DMS53 treated with DMSO at 0.1 percent for 48 hours (cell line): ENCODE data around the gene APPL1.
A peak's percentile ranks its signal among the peaks of the same experiment; 100 is the strongest.

Experiments
- DNase-seq: peaks from one replicate; lab custom pipeline; 2025; ENCODE audit not compliant: unreplicated experiment; lab: John Stamatoyannopoulos, UW

The APPL1 gene, protein sequence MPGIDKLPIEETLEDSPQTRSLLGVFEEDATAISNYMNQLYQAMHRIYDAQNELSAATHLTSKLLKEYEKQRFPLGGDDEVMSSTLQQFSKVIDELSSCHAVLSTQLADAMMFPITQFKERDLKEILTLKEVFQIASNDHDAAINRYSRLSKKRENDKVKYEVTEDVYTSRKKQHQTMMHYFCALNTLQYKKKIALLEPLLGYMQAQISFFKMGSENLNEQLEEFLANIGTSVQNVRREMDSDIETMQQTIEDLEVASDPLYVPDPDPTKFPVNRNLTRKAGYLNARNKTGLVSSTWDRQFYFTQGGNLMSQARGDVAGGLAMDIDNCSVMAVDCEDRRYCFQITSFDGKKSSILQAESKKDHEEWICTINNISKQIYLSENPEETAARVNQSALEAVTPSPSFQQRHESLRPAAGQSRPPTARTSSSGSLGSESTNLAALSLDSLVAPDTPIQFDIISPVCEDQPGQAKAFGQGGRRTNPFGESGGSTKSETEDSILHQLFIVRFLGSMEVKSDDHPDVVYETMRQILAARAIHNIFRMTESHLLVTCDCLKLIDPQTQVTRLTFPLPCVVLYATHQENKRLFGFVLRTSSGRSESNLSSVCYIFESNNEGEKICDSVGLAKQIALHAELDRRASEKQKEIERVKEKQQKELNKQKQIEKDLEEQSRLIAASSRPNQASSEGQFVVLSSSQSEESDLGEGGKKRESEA

DNA sequence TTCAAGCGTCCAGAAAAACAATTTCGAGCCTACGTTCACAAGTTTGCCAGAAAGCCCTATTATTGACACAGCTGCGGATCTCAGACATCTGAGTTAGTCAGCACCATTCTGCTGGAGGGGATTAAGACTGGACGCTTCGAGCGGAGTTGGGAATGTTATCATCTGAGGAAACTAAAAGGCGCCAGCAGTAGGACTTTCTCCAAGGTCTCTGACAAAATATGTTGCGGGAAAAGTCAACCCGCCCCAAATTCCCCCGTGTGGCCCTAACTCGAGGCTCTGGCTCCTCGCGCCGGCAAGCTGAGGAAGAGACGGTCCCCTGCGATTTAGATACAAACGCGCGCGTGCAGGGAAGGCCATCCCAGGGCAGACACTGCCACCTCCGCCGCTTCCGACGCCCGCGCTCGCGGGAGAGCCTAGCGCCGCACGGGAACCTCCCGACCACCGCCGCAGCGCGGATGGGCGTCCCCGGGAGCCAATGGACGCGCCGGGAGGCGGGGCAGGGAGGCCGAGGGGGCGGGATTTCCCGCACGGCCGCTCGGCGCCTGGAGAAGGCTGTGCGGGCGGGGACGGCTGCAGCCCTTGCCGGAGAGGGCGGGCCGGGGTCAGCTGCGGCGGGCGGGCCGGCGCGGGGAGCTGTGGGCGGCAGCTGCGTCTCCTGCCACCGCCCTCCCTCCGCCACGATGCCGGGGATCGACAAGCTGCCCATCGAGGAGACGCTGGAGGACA is at the start of gene APPL1:
Gene APPL1 (plus strand): TSS at position 526 of the 726 bp plus-strand sequence. CDS start 155 bp downstream, at position 681.
- peak; percentile 29 for DNase-seq

DNA sequence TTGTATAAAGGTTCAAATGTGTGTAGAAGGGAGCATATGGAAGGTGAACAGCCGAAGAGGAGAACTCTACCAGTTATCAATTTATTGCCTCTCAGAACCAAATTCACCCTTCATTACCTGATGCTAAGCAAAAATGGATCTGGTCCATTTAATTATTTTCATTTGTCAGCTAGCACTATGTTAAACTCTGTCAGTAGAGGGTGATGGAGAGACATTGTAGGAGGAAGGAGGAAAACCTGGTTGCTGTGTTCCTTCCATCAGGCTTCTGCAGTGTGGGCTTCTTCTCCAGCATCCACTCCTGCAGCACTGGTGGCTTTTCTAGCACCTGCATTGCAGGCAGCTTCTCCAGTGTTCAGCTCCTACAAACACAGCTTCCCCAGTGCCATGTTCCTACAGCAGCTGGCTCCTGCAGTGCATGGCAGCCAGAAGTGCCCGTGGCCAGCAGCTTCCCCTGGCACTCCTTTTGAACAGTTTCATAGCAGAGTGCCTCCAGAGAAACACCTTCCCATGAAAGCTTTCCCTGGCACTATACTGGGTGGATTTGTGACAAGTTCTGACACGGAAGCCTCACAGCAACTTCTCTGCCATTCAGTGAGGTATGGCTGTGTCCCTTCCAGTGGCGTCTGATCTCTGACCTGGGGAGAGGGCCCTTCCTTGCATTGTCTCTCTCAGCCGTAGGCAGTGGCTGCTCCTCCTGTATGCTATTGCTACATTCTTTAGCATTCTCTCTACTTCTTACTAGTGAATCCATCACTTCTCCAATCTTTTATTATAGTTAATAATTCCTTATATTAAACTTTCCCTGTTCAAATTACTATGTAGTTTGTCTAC is 47.7 kb upstream of the APPL1 start:
- no peak for DNase-seq

DNA sequence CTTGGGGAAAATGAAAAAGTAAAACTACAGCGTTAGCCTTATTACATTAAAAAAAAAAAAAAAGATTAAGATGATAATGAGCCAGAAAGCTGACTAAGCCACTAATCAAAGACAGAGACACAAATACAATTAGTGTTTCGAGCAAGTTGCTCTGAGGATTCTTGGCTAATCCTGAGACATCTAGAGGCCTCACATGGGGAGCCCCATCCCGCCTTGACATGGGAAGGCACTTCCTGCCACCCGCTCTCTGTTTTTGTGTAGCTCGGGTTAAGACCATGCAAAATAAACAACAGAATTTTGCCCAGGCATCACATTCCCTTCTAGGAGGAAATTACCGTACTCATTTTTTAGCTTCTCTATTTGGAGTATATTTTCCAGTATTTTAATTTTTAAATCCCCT is 43.0 kb upstream of the APPL1 start:
- DNase-seq: no peak

DNA sequence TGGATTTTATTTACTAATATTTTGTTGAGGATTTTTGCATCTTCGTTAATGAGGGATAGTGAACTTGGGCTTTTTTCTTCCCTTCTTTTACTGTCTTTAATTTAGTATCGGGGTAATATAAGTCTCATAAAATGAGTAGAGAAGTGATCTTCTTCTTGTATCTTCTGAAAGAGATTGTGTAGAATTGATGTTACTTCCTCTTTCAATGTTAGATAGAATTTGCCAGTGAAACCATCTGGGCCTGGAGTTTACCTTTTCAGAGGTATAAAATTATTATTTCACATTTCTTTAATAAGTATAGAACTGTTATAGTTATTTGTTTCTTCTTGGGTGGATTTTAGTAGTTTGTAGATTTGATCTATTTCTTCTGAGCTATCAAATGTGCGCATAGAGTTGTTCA is 35.5 kb upstream of the APPL1 start:
- no peak for DNase-seq

DNA sequence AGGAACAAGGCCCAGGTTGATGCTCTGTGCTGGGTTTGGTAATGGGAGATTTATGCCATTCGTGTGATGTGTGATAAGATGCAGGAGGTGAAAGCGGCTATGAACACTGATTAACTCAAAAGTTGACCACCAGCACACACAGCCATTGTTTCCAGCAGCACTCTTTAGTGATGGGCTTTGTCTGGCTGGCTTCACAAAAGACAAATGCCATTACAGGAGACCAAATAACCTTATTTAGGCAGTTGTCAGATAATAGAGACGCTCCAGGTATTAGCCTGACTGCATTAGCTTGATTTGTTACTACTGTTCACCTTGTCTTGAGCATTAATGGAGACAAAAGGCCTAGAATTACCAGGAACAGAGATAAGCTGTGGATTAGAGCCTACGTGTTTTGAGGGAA is 32.9 kb upstream of the APPL1 start:
- DNase-seq: no peak

DNA sequence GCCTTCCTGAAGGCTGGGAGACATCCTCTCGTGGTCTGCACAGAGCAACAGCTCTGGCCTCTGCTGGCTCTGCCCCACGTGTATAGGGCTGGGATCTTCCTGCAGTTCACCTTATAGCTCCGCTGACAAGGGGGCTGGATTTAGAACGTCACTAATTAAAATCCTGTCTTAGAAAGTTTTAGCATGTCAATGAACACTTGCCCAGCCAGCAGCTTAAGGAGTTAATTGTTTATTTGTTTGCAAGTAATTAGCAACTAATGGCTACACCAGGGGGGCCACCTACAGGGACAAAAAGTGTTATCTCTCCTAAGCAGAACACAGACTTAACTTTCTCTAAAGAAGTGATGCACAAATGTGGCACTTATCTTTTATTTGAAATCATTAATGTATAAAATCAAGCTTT is 27.6 kb upstream of the APPL1 start, which contains the start of gene HESX1:
Gene HESX1 (minus strand): TSS at position 84 of the 403 bp plus-strand sequence. CDS start 60 bp downstream, at position 24.
- DNase-seq: no peak

DNA sequence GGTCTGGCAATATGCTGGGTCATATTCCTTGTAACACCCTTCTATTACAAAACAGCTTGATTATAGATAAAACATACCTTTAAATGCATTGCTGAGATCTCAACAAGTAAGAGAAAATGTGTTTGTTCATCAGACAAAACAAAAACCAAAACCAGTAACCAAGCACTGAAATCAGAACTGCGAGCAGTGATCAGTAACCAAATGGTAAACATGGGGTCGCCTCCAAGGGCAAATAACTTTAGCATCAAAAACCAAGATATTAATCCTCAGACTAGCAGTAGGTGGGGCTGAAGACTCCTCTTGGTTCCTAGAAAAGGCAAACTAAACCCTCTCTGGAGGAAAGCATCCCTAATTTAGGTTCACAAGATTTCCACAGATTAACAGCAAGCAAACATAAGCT is 21.1 kb upstream of the APPL1 start:
- DNase-seq: no peak

DNA sequence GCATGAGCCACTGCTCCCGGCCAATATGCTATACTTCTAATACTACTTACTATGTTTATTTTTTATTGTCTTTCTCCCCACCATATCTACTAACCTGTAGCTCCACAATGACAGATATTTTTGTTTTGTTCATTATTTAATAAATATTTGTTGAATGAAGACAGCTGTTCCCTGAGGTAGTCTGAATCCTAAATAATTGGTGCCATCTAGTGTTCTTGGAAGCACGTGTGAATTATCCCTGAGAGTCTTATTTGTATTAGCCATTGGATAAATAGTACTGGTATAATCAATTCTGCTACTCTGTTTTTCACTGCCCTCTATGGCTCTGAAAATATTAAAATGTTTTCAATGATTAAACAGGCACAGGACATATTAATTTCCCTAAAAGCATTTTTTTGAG is 5.6 kb upstream of the APPL1 start:
- no peak for DNase-seq

DNA sequence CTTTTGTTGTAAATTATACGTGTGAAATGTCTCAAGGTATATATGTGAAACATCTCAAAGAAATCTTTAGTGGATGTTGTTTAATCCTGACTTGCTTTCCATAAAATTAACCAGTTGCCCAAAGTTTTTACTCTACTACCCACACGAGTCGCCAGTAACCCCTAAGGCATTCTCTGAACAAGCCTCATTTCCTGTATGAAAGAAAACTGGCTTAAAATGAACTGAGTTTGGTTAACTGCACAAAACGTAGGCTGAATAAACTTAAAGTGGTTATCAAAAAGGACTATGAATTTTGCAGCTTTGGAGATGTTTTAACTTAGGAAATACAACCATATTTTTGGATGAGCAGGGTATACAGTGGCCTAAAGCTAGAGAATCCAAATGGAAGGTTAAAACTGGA is 2.7 kb upstream of the APPL1 start:
- no peak for DNase-seq

DNA sequence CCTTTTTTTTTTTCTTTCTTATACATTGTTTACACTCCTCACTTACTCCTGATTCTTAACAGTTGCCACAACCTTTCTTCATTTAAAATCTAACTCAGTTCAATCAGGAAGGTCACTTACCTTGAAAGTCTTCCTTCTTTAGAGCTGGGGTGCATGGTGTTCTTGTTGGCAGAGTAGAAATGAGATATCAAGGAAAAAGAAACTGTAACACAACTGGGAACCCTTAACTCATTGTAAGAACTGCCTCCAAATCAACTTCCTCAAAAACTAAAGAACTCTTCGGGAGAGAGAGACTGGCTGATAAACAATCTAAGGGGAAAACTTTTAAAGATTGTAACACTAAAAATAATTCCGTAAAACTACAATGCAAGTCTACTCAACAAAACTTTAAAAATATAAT is 1.4 kb upstream of the APPL1 start:
- DNase-seq: no peak

DNA sequence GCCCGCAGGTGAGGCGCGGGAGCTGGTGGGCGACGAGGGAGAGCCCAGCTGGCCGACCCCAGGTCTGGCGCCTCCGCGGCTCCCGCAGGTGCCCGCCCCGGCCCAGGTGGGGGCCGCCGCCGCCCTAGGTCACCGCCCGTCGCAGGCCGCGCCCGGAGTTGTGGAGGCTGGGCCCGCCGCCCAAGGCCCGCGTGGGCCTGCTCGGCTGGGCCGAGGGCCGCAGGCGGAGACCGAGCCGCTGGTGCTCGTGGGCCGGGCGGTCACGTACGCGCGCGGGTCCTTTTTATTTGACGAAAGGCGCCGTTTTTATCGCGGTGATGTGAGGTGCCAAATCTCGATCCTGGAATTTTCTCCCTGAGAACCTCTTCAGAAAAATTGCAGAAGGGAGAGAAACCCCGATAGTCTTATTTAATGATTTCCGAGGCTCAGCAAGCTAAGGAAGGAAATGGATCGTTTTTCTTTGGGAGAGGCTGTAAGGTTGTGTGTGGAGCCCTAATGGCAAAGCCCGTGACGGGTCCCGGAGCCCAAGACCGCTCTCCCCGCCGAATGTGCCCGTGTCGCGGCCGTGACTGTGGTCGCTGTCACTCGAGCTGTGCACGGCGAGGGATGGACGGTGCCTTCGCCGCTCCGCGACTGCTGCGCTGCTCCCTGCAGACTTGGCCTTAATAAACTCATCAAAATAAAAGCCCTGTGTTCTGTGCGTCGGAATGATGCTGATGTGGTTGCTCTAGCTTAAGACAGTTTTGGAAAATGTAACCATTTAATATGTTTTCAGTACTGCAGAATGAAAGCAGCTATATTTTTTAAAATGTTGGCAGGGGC is 612 bp downstream of the APPL1 start:
- DNase-seq: no peak

DNA sequence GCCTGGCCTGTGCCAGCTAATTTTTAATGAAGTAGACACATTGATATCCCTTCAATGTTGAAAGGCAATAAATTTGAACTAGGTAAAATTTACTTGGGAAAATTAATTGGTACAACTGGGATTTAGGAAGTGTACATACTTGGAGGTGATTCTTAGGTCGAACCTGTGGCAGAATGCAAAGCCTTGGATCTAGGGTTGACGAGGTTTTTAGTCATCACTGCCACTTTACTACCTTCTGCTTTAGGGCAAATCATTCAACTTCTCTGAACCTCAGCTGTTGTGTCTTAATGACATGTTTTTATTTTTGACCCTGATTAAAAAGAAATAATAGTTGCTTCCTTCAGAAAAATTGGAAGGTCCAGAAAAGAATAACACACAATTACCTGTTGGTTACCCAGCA is 2.5 kb downstream of the APPL1 start:
- no peak for DNase-seq

DNA sequence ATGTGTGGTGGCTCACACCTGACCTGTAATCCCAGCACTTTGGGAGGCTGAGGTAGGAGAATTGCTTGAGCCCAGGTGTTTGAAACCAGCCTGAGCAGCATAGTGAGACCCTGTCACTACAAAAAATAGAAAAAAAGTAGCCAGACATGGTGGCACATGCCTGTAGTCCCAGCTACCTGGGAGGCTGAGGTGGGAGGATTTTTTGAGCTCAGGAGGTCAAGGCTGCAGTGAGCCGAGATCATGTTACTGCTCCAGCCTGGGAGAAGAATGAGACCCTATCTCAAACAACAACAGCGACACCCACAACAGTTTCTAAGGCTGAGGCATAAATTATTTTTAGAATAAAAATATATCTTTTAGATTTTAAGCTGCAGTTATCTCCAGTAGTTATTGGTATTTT is 6.3 kb downstream of the APPL1 start:
- DNase-seq: no peak

DNA sequence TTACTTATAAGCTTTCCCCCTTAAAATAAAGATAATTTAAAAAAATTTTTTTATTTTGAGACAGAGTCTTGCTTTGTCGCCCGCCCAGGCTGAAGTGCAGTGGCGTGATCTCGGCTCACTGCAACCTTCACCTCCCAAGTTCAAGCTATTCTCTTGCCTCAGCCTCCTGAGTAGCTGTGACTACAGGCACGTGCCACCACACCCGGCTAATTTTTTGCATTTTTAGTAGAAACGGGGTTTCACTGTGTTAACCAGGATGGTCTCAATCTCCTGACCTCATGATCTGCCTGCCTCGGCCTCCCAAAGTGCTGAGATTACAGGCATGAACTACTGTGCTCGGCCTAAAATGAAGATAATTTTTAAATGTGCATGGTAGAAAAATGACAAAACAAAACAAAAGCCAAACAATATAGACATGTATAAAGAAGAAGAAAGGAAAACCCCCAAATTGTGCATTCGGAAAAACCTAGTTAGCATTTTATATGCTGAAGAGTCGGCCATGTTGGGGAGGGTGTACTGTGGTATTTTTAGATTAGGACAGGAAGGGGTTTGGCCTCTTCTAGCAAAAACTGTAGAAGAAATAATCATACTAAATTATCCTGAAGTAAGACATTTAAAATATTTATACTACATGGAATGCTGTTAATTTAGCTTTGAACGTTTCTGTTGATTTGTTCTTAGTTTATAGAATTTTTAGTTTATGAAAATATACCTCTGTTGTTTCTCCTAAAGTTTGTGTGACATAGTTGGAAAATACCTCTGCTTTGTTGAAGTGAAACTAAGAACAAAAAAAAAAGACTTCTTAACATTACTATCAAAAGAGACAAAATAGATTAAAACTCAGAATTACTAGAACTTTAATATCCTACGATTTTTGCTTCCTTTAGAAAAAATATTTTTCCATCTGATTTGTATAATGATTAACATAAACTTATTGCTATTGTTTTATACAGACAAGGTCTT is 7.4 kb downstream of the APPL1 start:
- no peak for DNase-seq

DNA sequence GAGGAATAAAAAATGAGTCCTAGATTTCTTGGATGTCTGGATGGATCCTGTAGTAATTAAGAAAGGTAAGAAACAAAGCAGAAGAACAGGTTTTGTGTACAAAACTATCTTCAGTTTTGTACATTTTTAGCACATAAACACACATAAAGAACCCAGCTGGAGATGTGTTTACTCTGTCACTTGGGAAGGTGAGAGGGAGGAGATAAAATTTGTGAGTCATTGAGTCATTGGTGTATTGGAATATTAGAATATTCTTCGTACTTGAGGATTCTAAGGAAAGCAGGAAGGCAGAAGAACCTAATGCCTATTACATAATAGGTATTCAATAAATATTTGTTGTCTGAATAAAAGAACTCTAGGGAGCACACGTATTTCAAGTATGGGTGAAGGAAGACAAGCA is 17.4 kb downstream of the APPL1 start:
- DNase-seq: no peak

DNA sequence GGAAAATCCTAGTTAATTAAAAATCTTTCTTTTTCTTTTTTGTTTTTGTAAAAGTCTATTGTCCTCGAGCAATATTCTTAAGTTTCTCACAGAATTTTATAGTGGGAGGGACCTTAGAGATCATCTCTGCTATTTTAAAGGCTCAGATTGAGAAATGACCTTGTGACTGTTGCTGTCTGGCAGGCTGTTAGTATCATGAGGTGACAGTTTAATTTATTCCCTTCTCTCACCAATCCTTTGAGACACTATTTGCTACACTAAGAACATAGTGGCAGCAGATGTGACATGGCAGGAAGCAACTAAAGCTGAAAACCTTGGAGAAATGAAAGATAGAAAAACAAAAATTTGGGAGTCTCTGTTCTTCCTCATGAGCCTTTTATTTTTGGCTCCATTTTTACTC is 24.9 kb downstream of the APPL1 start:
- DNase-seq: no peak

DNA sequence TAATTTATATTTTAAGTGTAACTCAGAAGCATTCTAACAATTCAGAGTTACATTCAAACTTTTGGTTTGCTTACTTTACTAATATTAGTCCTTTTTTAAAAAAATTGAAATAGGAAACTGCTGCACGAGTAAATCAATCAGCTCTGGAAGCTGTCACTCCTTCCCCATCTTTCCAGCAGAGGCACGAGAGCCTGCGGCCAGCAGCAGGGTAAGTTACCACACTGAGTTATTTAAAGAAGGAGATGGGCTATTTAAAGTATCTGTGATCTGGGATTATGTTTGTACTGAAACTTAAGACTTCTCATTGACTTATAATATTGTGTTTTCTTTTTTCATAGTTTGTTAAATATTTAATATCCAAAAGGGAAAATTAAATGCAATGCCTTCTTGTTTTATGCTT is 29.3 kb downstream of the APPL1 start:
- no peak for DNase-seq

DNA sequence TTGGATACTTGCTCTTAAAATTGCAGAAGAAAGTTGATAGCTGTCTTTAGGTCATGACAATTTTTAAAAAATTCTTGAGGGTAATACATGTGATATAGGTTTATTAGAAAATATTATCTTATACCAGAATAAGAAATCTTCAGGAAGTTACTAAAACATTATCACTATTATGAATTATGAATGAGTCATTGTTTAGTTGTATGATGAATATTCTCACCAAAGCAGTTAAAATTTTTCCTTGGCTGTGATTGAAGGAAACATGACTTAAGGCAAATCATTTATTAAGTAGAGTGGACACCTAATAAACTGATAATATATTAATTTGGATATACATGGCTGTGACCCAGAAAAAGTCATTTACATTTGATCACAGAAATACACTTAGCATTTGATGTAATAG is 30.1 kb downstream of the APPL1 start:
- no peak for DNase-seq

DNA sequence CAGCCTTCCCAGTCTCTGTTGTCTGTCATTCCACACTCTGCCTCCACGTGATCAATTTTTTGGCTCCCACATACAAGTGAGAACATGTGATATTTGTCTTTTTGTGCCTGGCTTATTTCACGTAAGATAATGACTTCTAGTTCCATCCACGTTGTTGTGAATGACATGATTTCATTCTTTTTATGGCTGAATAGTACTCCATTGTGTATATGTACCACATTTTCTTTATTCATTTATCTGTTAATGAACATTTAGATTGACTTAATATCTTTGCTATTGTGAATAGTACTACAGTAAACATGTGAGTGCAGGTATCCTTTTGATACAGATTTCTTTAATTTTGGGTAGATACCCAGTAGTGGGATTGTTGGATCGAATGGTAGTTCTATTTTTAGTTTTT is 33.6 kb downstream of the APPL1 start:
- DNase-seq: no peak
